C4-2B (cell line): Measurements from ENCODE around the gene LRRC27.

Experiments used
- CTCF ChIP-seq: fragments of 450-650 bp; conservative IDR thresholded peaks from 2 replicates; pipeline ENCODE4 v1.5.1; 2017; ENCODE audit warnings: mild to moderate bottlenecking
- ZFX ChIP-seq: fragments of 450-650 bp; IDR thresholded peaks from 2 replicates; pipeline ENCODE4 v1.6.1; 2017

- TF ChIP-seq CTCF (no peak), ZFX (no peak)
Observed at GRCh38 chr10:132313865-132314264, 18.1 kb upstream of the LRRC27 start.
